HG02970 (cell line): ENCODE data around the gene ATP8A2.

Experiments used
- ATAC-seq: cut with Tn5 transposase; IDR thresholded peaks from one replicate; pipeline ENCODE4 v1.9.1; 2021; ENCODE audit warnings: mild to moderate bottlenecking, moderate library complexity, moderate number of reproducible peaks; ENCODE audit not compliant: unreplicated experiment, low FRiP score

Gene ATP8A2

DNA sequence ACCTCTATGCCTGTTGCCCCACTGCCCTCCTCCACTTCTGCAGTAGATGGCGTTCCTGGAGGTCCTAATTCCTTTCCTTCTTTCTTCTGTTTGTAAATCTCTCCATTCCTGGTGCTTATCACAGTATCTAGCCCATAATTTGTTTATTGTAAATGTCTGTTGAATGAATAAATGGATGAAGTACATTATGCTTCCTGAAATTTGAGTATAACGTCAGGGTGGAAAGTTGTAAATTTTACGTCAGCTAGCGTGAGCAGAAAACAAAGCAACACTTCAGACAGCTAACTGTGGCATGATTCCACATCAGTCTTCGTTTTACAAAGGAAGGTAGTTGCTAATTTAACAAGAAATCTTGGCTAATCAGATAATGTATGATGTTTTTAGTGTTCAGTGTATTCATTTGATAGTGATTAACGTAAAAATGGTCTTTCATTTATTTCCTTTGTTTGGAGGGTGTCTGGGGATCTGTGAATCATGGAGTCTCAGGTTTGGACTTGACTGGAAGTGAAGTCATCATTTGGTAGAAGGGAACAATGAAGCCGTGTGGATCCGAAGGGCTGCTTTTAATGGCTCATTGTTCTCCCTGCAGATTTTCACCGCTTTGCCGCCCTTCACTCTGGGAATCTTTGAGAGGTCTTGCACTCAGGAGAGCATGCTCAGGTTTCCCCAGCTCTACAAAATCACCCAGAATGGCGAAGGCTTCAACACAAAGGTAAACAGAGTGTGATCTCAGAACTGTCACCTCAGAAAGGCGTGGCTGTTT is 465.0 kb downstream of the ATP8A2 start:
- ATAC-seq, result no peak

DNA sequence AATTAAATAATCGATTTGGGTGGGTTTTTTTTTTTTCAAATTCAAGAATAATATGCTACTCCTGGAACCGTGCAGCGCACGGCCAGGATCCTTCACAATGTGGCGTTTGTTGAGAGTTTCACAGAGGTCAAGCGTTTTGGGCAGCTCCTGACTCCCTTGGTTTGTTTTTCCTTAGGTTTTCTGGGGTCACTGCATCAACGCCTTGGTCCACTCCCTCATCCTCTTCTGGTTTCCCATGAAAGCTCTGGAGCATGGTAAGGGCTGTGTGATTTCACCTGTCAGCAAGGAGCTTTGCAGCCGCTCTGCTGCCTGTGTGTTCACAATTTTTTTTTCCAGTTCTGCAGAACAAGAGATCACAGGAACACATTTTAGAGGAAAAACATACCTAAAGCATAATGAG is 467.6 kb downstream of the ATP8A2 start:
- no peak for ATAC-seq

DNA sequence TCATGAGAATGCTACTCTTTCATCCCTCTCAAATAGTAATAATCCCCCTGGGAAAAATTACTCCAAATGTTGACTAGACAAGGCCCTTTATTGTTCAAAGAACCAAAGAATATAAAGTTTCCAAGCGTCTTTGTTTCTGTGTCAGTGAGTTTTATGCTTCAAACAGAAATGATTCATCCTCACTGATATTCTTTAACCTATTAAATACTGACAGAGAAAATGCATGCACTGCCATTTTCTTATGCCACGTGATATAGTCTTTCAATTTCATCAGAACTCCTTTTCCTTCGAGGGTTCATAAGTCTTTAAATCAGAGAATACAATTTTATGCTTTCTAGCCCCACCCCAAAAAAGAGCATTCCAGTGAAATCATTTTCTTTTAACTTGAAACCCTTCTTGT is 468.5 kb downstream of the ATP8A2 start:
- no peak for ATAC-seq

DNA sequence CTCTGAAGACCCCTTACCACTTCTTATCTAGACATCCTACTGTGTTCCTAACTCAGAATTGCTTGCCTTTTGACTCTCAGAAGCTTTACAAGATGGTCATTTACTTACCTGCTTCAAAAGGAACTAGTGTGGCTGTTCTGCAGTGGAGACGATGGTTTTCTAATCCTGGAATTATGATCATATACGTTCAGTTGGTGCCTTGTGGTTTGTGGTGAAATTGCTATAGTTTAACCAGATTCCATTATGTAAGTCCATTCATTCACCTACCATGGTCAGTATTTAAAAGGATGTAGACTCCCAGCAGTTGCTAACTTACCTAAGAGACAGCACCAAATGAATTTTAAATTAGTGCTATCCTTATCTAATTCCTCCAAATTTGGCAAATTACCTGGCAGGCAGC is 469.2 kb downstream of the ATP8A2 start:
- ATAC-seq, result no peak

DNA sequence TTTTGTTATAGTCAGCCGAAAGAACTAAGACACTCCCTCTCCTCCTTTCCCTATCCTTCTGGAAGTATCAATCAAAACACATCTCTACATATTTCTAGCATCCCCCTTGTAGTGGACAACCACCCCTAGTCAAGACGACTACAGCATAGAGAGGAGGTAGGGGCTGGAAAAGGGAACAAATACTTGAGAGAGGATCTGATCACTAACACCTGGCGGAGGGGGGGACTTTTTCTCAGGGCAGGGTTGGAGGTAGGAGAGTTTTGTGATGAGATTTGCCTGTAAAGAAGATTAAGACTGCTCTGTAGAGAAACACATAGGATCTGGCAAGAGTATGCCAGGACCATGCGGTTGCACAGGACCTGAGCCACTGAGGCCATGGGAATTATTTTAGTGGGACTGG is 471.9 kb downstream of the ATP8A2 start:
- ATAC-seq, result no peak

DNA sequence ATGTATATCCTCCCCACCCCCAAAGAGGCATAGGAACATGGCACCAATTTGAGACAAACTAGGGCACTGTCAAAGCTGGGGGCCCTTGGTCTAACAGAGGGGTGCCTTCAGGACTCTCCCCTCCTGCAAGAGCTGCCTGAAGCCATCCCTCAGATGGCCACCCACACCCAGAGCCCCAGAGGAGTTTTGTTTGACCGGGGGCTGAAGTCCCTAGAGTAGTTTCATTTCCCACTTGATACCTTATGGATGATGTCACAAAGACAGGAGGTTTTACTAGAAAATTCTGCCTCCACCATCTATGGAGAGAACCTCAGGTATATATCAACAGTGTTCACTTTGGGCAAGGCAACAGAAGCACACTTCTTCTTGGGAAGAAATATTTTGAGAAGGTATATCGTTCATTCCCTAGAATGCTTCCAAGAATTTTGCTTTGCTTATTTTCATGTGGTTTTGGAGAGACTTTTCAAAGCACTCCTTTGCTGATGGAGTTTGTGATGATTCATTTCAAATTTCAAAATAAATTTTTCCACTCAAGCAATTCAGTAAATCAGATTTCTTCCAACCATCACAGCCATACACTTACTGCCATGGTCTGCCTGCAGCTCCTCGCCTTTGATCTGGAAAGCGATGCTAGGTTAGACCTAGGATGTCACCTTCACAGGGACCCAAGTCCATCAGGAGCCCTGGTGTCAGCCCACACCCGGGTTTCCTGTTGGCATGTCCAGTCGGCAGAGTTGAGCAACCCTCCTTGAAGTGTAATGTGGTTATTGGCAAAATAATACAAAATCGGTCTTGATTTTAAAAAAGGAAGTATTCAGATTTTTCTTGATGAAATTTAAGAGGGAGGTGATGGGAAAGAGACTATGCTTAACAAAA is 473.0 kb downstream of the ATP8A2 start:
- no peak for ATAC-seq

DNA sequence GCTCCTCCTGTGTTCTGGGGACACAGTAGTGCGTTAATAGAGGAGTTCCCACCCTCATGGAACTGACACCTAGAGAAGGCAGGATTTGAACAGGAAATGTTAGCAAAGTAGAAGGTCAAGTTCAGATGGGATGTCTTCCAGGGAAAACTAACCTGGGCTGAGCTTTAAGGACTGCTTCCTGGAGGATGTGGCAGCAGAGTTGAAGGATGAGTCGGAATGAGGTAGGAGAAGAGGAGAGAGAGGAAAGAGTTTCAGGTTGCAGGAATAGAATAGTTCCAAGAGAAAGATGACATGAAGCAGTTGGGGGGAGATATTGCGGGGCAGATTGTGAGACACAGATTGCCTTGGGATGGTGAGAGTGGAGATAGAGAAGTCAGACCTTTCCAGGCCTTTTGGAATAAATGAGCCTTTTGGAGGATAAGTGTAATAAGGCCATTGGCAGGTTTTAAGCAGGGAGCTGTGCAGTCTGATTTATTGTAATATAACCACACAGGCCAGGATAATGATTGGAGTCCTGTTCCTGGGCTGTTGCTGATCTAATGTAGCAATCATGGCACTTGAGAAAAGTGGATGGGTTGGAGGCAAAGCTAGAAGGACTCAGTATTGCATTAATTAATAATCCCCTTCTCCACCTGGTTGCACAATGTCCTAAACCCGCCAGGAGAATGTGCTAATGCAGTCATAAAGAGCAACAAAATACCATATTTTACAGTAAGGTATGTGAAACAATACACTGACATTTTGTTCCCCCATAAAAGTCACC is 474.6 kb downstream of the ATP8A2 start:
- ATAC-seq, result no peak

DNA sequence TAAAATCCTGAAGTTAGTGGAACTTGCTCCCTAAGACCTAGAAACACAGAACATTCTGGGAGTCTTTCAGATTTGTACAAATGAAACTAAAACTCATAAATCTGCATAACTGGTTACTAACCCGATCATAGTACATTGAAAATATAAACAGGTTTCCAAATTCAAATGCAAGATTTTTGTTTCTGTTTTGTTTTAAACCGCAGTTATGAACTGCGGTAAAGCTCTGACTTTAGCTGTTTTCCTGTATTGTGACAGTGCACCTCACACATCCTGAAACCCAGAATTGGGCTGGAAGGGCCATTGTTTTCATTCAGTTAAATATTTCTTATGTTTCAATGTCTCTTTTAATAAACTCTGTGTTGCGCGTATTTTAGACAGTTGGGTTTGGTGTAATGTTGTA is 475.4 kb downstream of the ATP8A2 start:
- ATAC-seq, result peak; percentile 75

DNA sequence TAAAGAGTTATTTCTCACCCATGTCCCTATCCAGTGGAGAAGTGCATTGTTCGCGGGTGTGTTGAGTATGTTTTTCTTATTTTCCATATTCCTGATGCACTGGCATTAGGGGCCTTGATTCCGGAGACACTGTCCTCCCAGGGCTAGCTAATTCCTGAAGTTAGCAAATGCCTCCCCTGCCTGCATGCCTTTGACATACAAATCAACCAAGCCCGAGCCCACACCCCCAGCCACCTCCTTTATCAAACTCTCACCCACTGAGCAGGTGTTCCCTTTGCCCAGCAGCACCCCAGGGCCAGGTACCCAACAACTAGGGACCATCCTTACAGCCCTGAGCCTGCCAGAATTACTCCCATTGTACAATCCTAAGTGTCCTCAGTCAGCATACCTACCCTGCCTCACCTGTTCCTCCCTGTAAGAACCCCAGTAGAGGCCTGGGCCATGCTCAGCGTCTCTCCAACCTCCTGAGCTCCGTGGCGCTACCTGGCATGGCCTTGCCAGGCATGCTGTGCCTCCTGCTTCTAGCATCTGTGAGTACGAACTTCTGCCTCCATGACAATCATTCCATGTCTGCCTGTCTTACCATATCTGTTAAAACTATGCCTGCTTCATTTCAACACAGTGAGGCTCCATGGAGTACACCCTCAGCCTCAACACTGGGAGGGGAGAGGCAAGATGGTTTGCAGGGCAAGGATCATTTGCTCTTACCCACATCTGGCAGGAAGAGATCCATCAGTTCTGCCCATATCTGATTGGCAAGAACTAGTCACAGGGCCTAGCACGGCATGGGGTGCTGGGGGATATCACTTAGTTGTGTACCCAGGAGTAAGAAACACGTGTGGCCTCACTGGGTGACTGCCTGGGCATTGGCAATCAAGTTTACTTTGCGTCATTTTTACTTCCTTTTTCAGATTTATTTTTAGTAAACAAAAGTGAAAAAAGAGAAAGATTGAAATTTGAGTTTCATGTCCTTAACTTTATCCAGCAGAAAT is 476.2 kb downstream of the ATP8A2 start:
- no peak for ATAC-seq

DNA sequence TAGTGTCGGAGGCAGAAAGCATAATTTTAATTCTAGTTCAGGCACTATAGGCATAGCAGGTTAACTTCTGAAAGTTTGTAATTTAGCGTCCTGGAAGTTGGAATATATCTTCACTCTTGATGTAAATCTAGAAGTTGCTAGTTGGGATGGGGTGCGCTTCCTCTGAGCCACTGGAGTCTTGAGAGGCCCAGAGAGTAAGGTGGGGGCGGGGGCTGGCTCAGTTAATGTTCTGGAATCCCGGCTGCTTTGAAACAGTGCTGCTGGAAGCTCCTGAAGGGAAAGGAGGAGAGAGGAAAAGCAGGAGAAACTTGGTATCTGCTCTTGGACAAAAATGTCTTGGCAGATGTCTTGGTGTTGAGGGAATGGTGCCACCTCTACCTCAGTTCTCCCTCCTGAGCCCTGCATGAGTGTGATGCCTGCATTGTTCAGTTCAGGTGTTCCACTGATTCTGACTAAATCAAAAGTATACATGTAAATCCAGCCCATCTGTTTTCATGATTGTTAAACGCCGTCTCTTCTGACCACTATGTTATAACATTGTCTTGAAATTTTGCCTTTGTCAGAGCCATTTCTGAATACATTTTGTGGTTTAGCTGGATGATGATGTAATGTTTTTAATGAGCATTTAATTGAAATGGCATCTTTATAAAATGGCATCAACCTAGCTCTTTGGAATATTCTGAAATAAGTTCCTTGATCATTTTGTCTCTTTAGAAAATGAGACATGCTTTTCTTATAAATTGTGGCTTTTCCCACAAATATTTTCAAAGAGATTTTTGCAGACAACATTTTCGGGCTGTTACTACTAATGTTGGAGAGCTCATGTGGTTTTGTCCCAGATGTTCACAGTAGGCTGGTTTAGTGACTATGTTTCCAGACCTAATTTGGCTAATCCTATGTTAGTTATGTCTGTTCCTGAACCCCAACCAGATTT is 477.3 kb downstream of the ATP8A2 start:
- no peak for ATAC-seq

DNA sequence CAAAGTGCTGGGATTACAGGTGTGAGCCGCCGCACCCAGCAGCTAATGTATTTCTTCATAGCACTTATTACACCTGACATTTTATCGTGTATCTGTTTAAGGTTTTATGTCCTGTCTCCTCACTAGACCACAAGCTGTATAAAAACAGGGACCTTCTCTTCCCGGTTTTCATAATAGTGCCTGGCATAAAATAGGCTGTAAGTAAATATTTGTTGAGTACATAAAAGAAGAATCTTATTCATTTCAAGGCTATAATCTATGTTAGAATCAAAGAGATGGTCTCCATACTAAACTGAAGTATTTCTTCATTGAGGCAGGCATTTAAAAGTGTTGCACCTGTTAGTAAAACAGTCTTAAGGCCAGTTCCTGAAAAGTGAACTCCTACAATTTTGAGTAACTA is 486.1 kb downstream of the ATP8A2 start:
- ATAC-seq, result no peak

DNA sequence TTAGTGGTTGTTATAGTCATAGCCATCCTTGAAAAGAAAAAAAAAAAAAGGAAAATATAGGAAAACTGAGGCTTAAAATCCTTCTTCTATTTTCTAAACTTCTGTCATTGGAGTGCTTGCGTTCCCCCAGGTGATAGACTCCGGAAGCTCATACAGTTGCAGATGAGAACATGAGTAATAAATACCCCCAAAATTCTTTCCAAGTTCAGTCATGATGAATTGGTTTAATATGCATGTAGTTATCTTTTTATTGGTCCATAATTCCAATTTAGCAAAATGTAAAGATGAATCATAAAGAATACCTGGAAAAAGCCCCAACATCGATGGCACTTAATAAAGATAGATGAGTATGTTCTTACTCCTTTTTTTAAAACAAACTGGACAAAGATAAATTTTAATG is 487.8 kb downstream of the ATP8A2 start:
- ATAC-seq, result no peak

DNA sequence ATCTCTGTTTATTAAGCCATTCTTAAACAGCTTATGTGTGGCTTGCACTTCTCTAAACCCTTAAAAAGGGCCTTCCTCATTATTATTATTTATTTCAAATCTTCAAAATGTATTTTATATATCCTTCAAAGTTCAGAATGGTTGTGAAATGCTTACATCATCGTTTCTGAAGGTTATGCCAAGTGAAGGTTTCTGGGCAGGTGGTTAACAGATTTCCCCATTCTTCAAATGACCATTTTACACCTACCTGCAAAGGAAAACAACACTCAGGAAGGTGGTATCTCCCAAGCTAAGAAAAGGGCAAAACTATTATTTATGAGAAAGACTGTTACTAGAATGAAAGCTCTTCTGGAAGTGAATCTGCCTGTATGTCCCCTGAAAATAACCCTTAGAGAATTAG is 488.5 kb downstream of the ATP8A2 start:
- ATAC-seq, result no peak

DNA sequence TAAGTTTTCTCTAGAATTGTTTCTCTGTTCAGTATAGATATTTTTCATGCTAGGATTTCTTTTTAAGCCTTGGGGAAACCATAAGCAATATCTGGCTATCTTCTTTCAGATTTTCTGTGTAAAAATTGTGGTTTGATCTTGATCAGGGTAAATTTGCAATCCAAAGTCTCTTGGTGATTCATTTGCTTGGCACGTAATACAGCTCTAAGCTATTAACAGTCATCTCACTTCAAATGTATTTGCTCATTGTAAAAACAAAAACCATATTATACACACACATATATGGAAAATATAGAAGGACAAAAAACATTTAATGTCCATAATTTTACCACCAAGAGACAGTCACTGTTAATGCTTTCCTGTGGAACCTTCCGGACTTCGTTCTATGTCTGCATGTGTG is 489.1 kb downstream of the ATP8A2 start:
- ATAC-seq, result no peak

DNA sequence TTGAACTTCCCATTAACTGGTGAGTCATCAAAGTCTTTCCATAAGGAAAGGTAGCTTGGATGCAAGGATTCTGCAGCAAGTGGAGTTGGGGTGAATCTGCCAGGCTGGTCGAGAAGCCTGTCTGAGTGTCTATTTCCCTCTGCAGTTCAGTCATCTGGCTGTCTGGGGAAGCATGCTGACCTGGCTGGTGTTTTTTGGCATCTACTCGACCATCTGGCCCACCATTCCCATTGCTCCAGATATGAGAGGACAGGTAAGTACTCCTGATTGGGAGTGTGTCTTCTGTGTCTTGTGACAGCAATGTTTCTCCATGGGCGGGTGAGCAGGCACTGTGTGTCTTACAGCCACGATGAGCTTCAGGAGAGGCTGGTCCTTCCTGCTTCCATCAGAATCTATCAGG is 490.4 kb downstream of the ATP8A2 start:
- no peak for ATAC-seq

DNA sequence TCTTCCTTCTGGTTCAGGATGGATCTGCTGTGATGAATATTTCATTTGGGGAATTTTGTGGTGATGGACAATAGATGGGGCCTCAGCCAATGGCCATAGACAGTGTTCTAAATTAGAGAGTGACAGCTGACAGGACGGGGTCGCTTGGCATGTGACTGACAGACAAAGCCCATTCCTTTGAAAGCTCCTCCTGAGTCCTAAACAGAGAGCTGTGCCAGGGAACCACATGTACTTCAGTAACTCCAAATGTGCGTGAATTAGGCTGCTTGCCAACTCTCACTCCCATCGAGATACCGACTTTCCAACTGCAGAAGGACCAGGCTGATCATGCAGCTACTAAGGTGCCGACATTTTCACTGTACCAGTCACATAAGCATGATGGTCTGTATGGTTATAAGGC is 492.3 kb downstream of the ATP8A2 start:
- no peak for ATAC-seq

DNA sequence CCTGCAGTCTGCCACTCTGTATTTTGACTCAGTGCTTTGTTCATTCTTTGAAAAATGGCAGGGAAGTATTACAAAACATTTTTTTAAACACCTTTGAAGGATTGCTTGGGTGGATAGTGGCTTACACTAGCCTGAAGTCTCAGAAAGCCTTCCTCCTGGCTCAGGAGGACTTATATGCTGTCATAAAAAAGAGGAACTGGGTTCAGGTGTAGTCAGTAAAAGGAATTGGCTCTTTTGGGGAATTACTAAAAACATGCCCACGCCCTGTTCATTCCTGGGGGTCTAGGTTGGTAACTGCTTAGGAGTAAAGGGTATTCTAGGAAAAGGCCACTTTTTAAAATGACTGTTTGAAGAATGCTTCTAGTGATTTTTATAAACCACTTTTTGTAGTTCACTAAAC is 493.2 kb downstream of the ATP8A2 start:
- no peak for ATAC-seq

DNA sequence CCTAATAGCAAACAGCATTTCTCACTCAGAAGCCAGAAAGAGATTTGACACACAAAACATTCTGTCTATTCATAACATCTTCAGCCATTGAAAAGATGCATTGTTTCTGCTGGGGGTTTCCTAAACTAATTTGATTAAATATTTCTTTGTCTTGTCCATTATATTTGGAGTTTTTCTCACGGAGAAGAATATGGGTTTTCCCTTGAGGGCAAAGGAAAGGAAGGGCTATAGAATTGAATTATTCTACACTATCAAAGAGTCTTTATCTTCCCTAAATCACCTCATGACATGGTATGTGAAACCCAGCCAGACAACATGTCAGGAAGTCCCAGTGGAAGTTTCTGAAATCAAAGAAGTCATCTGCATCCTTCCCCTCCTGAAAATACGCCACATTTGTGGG is 493.6 kb downstream of the ATP8A2 start:
- ATAC-seq, result no peak

DNA sequence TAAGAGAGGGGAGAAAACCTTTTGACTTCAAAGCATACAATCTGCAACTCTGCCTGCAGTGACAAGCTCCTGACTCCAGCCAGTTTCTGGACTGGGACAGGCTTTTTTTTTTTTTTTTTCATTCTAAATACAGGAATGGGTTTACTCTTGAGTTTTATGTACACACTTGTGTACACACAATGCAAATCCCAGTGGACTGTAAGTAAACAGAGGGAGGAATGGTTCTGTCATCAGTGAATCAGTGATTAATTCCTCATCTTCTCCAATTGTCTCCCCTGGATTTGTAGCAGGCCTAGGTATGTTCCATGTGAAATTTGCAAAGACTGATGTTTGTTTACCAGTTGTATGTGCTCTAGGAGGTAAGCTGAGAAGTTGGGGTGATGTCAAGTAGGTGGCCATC is 495.3 kb downstream of the ATP8A2 start:
- no peak for ATAC-seq
